AML-193 (cell line): ENCODE results near the gene MYH10.

ENCODE experiments used
- DNase-seq, 2 experiments: peaks; one replicate each; lab custom pipeline; 2025; lab: John Stamatoyannopoulos, UW

Gene MYH10

GRCh38 chr17:8649157-8650118, 18.9 kb upstream of the MYH10 start:
- DNase-seq: no peak

DNA sequence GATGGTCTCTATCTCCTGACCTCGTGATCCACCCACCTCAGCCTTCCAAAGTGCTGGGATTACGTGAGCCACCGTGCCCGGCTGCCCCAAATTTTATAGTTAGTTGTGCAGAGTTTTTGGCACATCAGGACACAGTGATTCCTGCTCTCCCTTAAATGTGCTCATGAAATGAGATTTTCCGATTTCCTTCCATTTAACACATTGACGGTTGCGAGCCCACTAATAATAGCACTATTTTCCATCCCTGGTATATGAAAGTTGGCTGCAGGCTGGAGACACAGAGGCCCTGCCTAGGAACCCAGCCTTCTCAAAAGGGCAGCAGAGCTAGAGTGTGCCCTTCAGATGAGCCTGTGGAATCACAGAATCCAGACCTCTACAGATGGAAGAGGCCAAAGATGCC, 17.4 kb upstream of the MYH10 start:
- no peak for DNase-seq

DNA sequence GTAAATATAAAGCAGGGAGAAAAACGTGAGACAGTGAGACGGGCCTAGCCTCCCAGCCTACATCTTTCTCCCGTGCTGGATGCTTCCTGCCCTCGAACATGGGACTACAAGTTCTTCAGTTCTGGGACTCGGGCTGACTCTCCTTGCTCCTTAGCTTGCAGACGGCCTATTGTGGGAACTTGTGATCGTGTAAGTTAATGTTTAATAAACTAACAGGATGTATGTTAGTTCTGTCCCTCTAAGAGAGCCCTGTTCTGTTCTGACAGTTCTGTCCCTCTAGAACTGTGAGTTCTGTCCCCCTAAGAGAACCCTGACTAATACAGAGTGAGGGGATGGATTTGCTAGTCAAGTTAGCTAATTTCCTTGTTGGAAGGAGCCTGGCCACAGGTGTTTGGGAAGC, 16.7 kb upstream of the MYH10 start:
- DNase-seq: no peak

GRCh38 chr17:8644507-8644902, 14.0 kb upstream of the MYH10 start:
- no peak for DNase-seq

- no peak for DNase-seq
These were observed 13.5 kb upstream of the MYH10 start for GRCh38 chr17:8643855-8644506.

- no peak for DNase-seq
These were observed 9.2 kb upstream of the MYH10 start for GRCh38 chr17:8639709-8640108.

DNA sequence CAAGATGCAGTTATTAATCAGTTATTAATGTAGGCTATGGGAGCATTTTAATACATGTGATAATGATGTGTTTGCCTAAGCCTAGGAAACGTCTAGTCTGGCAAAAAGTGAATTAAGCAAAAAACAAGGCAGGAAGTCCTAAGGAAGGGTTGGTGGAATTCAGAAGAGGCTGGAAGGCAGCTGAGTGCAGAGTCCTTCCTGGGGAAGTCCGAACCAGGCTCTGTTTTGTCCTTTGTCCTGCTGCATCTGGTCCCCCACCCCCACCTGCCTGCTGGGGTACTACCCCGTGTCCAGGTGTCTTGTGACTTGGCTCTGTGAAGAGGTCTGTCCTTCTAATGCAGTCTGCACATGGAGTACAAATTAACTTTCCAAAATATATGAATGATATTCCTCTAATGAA, 1.5 kb upstream of the MYH10 start:
- no peak for DNase-seq

DNA sequence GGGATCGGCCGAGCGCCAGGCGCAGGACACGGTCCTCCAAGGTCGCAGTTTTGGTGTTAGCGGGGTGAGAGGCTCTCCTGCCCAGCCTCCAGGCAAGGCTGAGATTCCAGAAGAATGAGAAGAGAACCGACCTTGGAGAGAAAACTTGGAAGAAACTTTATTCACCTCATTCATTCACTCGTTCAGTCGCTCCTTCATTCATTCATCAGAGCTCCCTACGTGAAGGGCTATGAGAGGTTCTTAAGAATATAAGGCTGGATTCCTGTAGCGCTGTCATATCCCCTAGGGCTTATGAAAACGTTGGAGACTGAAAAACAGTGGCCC, 991 bp upstream of the MYH10 start:
- no peak for DNase-seq

GRCh38 chr17:8630802-8631553, 453 bp upstream of the MYH10 start:
- DNase-seq: peak; percentile 2 to 4

DNA sequence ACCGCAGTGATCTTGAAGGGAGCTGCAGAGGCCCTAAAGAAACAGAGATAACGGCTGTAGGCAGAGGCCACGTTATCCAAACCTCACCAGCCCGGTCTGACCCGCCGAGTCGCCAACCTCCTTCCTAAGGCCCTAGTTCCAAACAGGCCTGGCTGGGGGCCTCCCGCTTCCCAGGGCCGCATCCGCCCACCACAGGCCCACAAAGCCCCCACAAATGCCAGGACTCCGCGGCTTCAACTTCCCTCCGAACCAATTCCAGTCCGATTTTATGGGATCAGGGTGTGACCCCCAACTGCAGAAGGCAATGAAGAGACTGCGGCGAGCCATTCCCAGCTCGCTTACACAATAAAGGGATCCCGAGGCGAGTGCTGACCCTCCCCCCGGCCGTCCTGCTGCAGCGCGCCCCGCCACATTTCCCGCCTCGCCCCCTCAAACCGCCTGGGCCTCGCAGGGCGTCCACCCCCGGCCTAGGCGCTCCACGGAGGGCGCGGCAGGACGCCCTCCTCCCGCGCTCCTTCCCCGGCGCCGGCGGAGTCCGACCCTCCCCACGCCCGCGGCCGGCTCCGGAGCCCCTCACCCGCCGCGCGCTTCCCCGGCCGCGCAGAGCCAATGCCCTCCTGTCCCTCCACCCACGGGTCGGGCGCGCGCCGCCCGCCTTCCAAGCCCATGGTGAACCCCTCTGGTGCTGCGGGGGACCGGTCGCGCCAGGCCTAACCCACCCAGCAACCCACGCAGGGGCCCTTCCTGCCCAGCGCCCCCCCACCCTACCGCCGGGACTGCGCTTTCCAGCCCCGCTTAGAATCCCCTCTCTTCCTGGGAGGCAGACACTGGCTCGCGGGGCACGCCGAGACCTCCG, 926 bp downstream of the MYH10 start:
- DNase-seq: no peak

DNA sequence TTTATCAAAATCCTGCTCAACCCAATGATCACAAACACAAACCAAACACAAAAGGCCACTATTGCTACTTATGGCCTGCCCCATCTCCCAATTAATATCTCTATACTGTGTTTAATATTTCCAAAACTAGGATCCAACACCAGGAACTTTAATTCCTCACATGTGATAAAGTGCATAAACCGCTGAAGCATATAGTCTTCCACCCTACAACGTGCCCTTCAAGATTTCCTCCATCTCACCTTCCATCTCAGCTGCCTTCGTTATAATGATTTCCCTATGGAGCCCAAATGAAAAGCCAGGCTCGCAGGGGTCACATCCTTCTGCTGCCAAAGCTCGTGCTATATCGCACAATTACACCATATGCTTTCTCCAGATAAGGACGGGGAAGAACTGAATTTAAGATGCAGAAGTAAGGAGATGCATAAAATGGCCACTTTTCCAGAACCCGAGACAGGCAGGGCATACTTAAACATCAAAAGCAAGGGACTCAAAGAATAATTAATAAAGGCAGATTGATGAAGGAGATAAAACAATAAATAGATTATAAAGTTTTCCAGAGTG, 1.8 kb downstream of the MYH10 start:
- no peak for DNase-seq

- DNase-seq: no peak
These were observed 2.4 kb downstream of the MYH10 start for GRCh38 chr17:8628172-8628571.

- no peak for DNase-seq
These were observed 6.9 kb downstream of the MYH10 start for GRCh38 chr17:8623591-8623990.

DNA sequence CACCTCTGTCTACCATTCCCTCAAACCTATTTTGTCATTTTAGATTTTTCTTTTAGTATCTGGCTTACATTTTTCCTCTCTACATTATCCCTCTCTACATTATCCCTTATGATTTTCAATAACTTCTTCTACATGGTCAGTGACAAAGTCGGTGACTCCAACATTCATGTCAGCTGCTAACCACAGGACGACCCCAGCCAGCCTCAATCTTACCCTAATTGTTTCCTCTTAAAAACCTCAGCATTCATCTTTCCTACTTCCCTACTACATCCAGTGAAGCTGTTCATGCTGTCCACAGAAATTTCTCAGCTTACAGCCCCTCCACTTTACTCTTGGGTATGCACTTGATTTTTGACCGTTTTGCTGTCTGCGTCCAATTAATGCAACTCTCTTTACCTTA, 8.3 kb downstream of the MYH10 start:
- DNase-seq: no peak

DNA sequence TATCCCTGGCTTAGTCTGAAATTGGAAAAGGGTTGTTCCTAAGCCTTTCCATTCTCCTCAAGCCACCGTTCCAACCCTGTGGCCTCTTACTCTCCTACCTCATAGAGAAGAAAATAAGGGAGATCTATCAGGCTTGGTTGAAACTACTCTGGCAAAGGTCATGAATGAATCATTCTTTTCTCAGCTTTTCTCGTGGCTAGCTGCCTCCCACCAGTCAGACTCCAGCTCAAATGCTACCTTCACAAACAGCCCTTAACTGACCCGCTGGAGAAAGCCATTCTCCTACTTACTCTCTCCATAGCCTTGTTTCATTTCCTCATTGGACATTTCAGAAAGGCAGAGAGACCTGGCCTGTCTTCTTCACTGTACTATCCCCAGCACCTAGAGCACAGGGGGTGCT, 8.9 kb downstream of the MYH10 start:
- no peak for DNase-seq

DNA sequence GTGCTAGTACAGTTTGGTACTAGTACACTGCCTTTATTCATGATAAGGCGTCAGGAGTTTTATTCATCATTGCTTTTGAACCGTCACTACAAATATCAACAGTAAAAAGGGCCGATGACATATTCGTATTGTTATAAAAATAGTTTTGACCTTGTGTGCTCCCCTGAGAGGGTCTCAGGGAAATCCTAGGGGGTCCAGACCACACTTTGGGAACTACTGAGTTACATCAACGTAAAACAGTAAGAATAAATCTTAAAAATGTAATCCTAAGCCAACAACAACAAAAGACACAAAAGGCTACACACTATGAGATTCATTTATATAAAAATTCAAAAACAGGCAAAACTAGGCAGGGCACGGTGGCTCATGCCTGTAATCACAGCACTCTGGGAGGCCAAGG, 11.2 kb downstream of the MYH10 start:
- no peak for DNase-seq

DNA sequence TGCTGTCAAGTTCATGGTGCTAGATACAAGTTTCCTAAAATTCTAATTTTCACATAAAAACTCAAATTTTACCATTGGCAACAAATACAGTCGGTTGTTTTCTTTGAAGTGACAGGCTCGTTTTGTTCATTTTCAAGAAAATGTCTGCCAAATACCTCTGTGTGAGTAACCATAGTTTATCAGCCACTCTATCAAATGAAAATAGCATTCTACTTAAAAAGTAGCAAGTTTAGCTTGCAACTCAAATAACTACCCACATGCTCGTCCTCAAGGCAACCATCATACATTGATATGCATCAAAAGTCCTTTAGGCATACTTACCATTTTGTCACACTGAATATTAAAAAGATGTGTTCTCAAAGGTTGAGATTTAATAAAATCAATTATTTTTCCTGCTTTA, 11.7 kb downstream of the MYH10 start:
- DNase-seq: no peak

- no peak for DNase-seq
These were observed 15.5 kb downstream of the MYH10 start for GRCh38 chr17:8614988-8615387.

- no peak for DNase-seq
These were observed 18.8 kb downstream of the MYH10 start for GRCh38 chr17:8611619-8612298.

DNA sequence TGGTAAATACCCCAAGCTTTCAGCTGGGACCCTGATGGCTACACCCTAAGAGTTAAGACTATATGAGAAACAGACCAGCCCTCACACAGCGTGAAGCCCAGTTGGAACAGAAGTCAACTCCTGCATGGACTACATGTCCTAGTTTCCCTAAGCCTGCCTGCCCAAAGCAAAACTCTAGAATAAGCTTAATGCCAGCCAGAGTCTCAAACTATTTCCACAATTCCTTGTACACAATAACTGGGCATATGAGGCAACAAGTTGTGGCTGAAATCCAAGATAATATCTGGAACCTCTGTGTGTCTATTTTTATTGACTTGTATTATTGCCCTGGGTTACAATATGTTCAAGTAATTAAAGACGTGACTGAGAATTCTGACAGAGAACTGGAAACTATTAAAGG, 19.4 kb downstream of the MYH10 start:
- DNase-seq: no peak

DNA sequence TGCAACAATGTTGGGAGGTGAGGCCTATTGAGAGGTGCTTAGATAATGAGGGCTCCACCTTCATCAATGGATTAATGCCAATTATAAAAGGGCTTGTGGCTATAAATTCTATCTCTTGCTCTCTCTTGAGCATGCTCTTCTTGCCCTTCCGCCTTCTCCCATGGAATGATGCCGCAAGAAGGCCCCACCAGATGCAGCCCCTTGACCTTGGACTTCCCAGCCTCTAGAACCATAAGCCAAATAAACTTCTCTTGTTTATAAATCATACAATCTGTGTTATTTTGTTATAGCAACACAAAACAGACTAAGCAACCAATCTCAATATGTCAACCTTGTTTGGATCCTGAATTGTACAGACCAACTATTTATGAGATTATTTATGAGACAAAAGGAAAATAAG, 20.0 kb downstream of the MYH10 start:
- no peak for DNase-seq
